Left ventricle myocardium inferior (tissue), 1 donor: ENCODE data around the gene SCTR. TPM values are rescaled to one million over a fixed set of nuclear protein-coding genes. Genes with fewer than 3 reads are reported as not detected.
A peak's percentile ranks its signal among the peaks of the same experiment; 100 is the strongest.

Source experiments
- DNase-seq: peaks from one replicate; pipeline ENCODE4 v3.0.0-alpha.2; 2020
- H3K27ac ChIP-seq: fragments of 200-600 bp; replicated peaks from 2 replicates; pipeline ENCODE4 v1.8.0; 2021
- H3K27me3 ChIP-seq: fragments of 200-600 bp; 2 replicates; pipeline ENCODE4 v1.8.0; 2021; ENCODE audit warnings: low read depth
- H3K36me3 ChIP-seq: fragments of 200-600 bp; 2 replicates; pipeline ENCODE4 v1.8.0; 2021
- H3K4me1 ChIP-seq: fragments of 200-600 bp; 2 replicates; pipeline ENCODE4 v1.8.0; 2021
- H3K4me3 ChIP-seq: fragments of 200-600 bp; 2 replicates; pipeline ENCODE4 v1.8.0; 2021; ENCODE audit warnings: mild to moderate bottlenecking, moderate library complexity
- H3K9me3 ChIP-seq: fragments of 200-600 bp; replicated peaks from 2 replicates; pipeline ENCODE4 v1.8.0; 2021
- intact Hi-C: fragments of 100-400 bp; cut with micrococcal nuclease; formaldehyde crosslinking; loops from one replicate; pipeline ENCODE4 v1.11.0; 2022
- total RNA-seq: library from RNA; stranded (reverse); fragmentation: NEBNext Ultra II Directional; extraction: Animal tissue kit (Norgen Biotek cat#: 25700); gene quantifications from one replicate; pipeline ENCODE4 v1.2.1, GENCODE V29; 2021
- TF ChIP-seq, protein P1 (sequence below): fragments of 200-600 bp; IDR thresholded peaks from 2 replicates; pipeline ENCODE4 v1.8.0; 2021; ENCODE audit warnings: antibody characterized with exemption, mild to moderate bottlenecking, borderline replicate concordance
- donor health status: DM: no; HTN: yes; CAD: no; lungs with severe emphysema.

SCTR gene
- total RNA-seq, 1 donor from 2014 or later = 1.2 TPM

DNA sequence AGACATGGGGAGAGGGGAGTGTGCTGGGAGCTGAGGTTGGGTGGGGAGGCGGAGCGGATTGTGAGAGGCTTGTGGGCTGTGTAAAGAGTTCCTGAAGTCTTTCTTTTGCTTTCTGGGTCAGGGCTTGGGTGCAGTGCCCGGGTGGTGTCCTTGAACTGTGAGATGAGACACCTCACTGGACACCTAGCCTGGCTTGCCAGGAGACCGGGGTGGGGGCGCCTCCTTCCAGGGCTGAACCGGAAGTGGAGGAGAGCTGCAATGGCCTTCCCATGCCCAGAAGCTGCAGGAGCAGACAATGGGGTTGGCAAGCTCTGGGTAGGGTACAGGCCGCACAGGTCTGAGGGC, 88.4 kb downstream of the SCTR start:
- no peak overlapping the region for H3K27ac ChIP-seq

GRCh38 chr2:119435081-119435952, 89.0 kb downstream of the SCTR start:
- H3K27me3 ChIP-seq = peaks cover 5% of the 10 kb centered on the region
- no peaks in the 10 kb centered on the region for H3K36me3 ChIP-seq
- TF ChIP-seq, protein P1, sequence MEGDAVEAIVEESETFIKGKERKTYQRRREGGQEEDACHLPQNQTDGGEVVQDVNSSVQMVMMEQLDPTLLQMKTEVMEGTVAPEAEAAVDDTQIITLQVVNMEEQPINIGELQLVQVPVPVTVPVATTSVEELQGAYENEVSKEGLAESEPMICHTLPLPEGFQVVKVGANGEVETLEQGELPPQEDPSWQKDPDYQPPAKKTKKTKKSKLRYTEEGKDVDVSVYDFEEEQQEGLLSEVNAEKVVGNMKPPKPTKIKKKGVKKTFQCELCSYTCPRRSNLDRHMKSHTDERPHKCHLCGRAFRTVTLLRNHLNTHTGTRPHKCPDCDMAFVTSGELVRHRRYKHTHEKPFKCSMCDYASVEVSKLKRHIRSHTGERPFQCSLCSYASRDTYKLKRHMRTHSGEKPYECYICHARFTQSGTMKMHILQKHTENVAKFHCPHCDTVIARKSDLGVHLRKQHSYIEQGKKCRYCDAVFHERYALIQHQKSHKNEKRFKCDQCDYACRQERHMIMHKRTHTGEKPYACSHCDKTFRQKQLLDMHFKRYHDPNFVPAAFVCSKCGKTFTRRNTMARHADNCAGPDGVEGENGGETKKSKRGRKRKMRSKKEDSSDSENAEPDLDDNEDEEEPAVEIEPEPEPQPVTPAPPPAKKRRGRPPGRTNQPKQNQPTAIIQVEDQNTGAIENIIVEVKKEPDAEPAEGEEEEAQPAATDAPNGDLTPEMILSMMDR = no peak
- no peaks in the 10 kb centered on the region for H3K9me3 ChIP-seq
- no peak for DNase-seq
- H3K27ac ChIP-seq = no peak overlapping the region
- H3K4me1 ChIP-seq = peaks cover 14% of the 10 kb centered on the region
- intact Hi-C loops = no loop called here
- no peak overlapping the region for H3K4me3 ChIP-seq

More for the DNA sequence above, 88.4 kb downstream of the SCTR start:
- Histone ChIP-seq H3K9me3 (no peaks in the 10 kb centered on the region), H3K36me3 (no peaks in the 10 kb centered on the region), H3K4me3 (no peak overlapping the region), H3K4me1 (peaks cover 14% of the 10 kb centered on the region), H3K27me3 (peaks cover 5% of the 10 kb centered on the region)
- TF ChIP-seq, protein P1 = no peak
- no peak for DNase-seq
- intact Hi-C loops = no loop called here

DNA sequence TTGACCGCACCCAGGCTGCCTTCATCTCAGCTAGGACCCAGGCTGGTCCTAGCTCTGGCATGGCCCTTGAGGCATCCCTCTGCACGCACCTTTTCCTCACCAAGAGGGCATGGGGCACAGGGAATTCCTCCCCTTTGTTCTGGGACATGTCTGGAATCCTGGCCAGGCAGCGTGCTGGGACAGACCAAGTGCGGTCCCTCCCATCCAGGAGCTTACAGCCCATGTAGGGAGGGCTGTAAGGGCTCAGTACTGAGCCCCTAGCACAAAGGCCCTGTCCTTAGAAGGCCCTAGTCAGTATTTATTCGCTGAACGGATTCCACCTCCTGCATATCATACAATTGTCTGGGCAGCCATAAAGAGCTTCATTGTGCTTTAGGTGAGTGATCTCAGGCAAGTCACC, 89.6 kb downstream of the SCTR start:
- Histone ChIP-seq H3K36me3 (no peaks in the 10 kb centered on the region), H3K4me1 (peaks cover 14% of the 10 kb centered on the region), H3K4me3 (no peak overlapping the region), H3K27ac (no peak overlapping the region), H3K27me3 (peaks cover 5% of the 10 kb centered on the region), H3K9me3 (no peaks in the 10 kb centered on the region)
- TF ChIP-seq, protein P1 = no peak
- intact Hi-C loops = no loop called here
- no peak for DNase-seq

GRCh38 chr2:119433636-119434327, 90.5 kb downstream of the SCTR start:
- no peak for DNase-seq
- Histone ChIP-seq H3K4me1 (peaks cover 14% of the 10 kb centered on the region), H3K9me3 (no peaks in the 10 kb centered on the region), H3K4me3 (no peak overlapping the region), H3K36me3 (no peaks in the 10 kb centered on the region), H3K27me3 (peaks cover 5% of the 10 kb centered on the region), H3K27ac (no peak overlapping the region)
- TF ChIP-seq, protein P1 = no peak
- intact Hi-C loops = no loop called here

DNA sequence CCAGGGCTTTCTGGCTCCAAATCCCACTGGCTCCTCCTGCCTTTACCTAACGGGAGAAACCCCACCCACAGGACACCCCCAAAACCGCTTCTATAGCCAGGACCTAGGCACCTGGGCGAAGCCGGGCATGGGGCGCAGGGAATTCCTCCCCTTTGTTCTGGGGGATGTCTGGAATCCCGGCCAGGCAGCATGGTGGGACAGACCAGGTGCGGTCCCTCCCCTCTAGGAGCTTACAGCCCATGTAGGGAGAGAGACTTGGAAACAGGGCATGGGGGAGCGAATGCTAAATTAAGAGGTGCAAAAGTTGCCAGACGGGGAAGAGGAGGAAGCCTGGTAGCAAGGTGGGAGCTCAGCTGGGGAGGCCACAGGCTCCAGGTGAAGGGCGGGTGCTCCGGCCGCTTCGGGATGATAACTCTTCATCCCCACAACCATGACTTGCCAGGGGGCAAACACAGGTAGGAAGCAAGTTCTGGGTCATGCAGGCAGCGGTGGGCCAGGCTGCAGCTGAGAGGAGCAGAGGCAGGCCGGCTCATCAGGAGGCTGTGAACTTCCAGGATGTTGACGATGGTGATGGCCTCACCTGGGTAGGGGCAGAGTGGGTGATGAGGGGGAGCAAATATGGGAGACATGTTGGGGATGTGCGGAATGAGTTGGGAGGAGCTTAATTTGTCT, 91.3 kb downstream of the SCTR start:
- H3K27ac ChIP-seq = no peak overlapping the region
- H3K9me3 ChIP-seq = no peaks in the 10 kb centered on the region
- peaks cover 5% of the 10 kb centered on the region for H3K27me3 ChIP-seq
- peak overlapping the region; percentile 71 for H3K4me3 ChIP-seq
- intact Hi-C loops = no loop called here
- no peaks in the 10 kb centered on the region for H3K36me3 ChIP-seq
- DNase-seq = no peak
- TF ChIP-seq, protein P1 = no peak
- H3K4me1 ChIP-seq = peaks cover 14% of the 10 kb centered on the region
